Mesodermal cell (in vitro differentiated cells): Measurements from ENCODE around the gene CCDC92.

ENCODE experiments used
- H3K27ac ChIP-seq: 2 replicates; pipeline ENCODE4 v1.7.0; 2013; ENCODE audit warnings: mild to moderate bottlenecking, low read depth, low read length, moderate library complexity; ENCODE audit not compliant: severe bottlenecking
- H3K36me3 ChIP-seq: 2 replicates; pipeline ENCODE4 v1.7.1; 2013; ENCODE audit warnings: mild to moderate bottlenecking, low read length, moderate library complexity; ENCODE audit not compliant: control insufficient read depth, insufficient read depth
- H3K4me1 ChIP-seq: one replicate; pipeline ENCODE4 v1.7.1; 2013; ENCODE audit warnings: mild to moderate bottlenecking, low read length; ENCODE audit not compliant: insufficient read depth, control insufficient read depth, poor library complexity, severe bottlenecking
- H3K4me3 ChIP-seq: 2 replicates; pipeline ENCODE4 v1.7.0; 2013; ENCODE audit warnings: low read length, control low read depth, mild to moderate bottlenecking; ENCODE audit not compliant: insufficient read depth, poor library complexity, severe bottlenecking; ENCODE audit errors: extremely low read depth
- H3K9me3 ChIP-seq: 2 replicates; pipeline ENCODE4 v1.7.1; 2013; ENCODE audit warnings: mild to moderate bottlenecking, low read length, moderate library complexity; ENCODE audit not compliant: control insufficient read depth
- WGBS, 2 experiments: methylation state at CpG; one replicate each; pipeline ENCODE4 v1.1.5; 2013; ENCODE audit warnings: missing lambda C conversion rate in 2 of 2; ENCODE audit not compliant: insufficient coverage in 2 of 2; 5-methylcytosine and 5-hydroxymethylcytosine counted together

CCDC92 gene

GRCh38 chr12:124002021-124002644 lies 29.5 kb upstream of the CCDC92 start:
- H3K36me3 ChIP-seq: peaks cover 80% of the 10 kb centered on the region
- H3K27ac ChIP-seq: no peak overlapping the region
- 94 to 98% methylated on average over 5 to 6 of the region's 6 CpGs for WGBS, 2 experiments

DNA sequence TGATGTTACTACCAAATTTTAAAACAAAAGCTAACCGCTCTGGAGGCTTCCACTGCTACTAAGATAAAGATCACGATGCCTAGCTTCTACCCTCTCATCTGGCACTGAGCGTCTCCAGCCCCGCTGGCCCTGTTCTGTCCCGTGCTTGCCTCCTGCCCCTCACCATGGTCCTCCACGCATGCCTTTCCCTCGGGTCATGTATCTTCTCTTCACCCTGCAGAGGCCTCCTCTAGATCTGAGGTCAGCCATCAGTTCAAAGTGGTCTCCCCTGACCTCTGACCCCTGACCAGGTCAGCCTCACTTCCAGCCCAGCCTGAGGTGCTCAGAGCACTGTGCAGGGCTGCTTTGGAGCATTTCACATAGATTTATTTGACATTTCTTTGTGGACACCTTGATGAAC lies 28.7 kb upstream of the CCDC92 start:
- 98% methylated on average over 5 to 6 of the region's 7 CpGs for WGBS, 2 experiments
- Histone ChIP-seq H3K4me1 (peaks cover 18% of the 10 kb centered on the region), H3K27ac (no peak overlapping the region)

More at GRCh38 chr12:124002021-124002644, 29.5 kb upstream of the CCDC92 start:
- peaks cover 10% of the 10 kb centered on the region for H3K4me1 ChIP-seq
- H3K9me3 ChIP-seq: no peaks in the 10 kb centered on the region
- H3K4me3 ChIP-seq: no peak overlapping the region

GRCh38 chr12:124000111-124000510 lies 27.5 kb upstream of the CCDC92 start:
- H3K27ac ChIP-seq: no peak overlapping the region
- H3K4me3 ChIP-seq: no peak overlapping the region
- H3K9me3 ChIP-seq: no peaks in the 10 kb centered on the region
- H3K4me1 ChIP-seq: peaks cover 27% of the 10 kb centered on the region
- peaks cover 76% of the 10 kb centered on the region for H3K36me3 ChIP-seq
- WGBS, 2 experiments: 73 to 89% methylated on average over 4 to 5 of the region's 5 CpGs

More for the DNA sequence above, 28.7 kb upstream of the CCDC92 start:
- no peak overlapping the region for H3K4me3 ChIP-seq
- peaks cover 83% of the 10 kb centered on the region for H3K36me3 ChIP-seq
- no peaks in the 10 kb centered on the region for H3K9me3 ChIP-seq

DNA sequence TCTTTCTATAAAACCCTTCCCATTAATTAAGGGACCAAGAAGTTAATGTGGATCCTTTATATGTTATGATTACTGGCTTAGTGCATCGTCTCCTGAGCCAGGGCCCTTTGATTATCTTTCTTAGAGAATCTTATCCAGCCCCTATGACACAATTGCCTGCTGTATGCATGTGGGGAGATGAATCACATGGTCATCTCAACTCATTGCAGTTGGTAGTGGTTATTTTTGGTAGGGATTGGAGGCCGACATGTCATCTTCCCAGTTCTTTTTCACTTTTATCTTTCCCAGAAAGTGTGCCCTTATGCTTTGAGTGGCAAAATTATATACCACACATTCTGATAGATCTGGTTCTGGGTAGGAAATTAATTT lies 26.3 kb upstream of the CCDC92 start:
- WGBS, 2 experiments: no CpG with 5 or more reads among the region's 2 CpGs

GRCh38 chr12:123998344-123998990 lies 25.8 kb upstream of the CCDC92 start:
- 100% methylated on average over 1 of the region's 2 CpGs; no CpG with 5 or more reads in 1 of the 2 experiments for WGBS, 2 experiments
- H3K4me1 ChIP-seq: peaks cover 27% of the 10 kb centered on the region

More for the DNA sequence above, 26.3 kb upstream of the CCDC92 start:
- Histone ChIP-seq H3K27ac (peak overlapping the region; percentile 11), H3K36me3 (peaks cover 74% of the 10 kb centered on the region), H3K9me3 (no peaks in the 10 kb centered on the region), H3K4me1 (peaks cover 27% of the 10 kb centered on the region), H3K4me3 (no peak overlapping the region)

GRCh38 chr12:123997908-123998307 lies 25.3 kb upstream of the CCDC92 start:
- Histone ChIP-seq H3K36me3 (peaks cover 75% of the 10 kb centered on the region), H3K4me3 (no peak overlapping the region), H3K27ac (peak overlapping the region; percentile 72), H3K4me1 (peaks cover 27% of the 10 kb centered on the region), H3K9me3 (no peaks in the 10 kb centered on the region)
- 95 to 96% methylated on average over 3 to 4 of the region's 5 CpGs for WGBS, 2 experiments

More at GRCh38 chr12:123998344-123998990, 25.8 kb upstream of the CCDC92 start:
- Histone ChIP-seq H3K36me3 (peaks cover 74% of the 10 kb centered on the region), H3K9me3 (no peaks in the 10 kb centered on the region), H3K27ac (peak overlapping the region; percentile 11), H3K4me3 (no peak overlapping the region)

GRCh38 chr12:123997033-123997822 lies 24.6 kb upstream of the CCDC92 start:
- peaks cover 27% of the 10 kb centered on the region for H3K4me1 ChIP-seq
- H3K4me3 ChIP-seq: no peak overlapping the region
- peaks cover 76% of the 10 kb centered on the region for H3K36me3 ChIP-seq
- WGBS, 2 experiments: 92 to 100% methylated on average over 1 to 2 of the region's 6 CpGs
- H3K27ac ChIP-seq: peak overlapping the region; percentile 72
- H3K9me3 ChIP-seq: no peaks in the 10 kb centered on the region

DNA sequence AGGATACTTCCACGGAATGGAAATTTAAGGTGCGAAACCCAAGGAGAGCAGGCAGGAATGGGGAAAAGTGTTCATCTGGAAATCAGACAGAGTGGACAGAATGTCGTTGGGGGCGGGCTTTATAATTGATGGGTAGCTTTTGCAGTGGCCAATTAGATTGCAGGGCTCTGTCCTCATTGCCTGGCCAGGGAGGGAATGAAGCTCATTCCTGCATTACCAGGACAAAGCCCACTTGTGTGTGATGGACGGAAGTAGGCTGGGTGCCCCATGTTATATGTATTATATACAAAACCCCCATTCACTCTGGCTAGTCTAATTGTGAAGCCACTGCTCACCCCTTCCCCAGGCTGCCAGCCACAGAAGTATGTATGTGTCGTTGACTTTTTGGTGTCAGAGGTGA lies 23.9 kb upstream of the CCDC92 start:
- no peaks in the 10 kb centered on the region for H3K9me3 ChIP-seq
- WGBS, 2 experiments: 89 to 95% methylated on average over 3 to 4 of the region's 6 CpGs
- peaks cover 27% of the 10 kb centered on the region for H3K4me1 ChIP-seq
- no peak overlapping the region for H3K4me3 ChIP-seq
- H3K27ac ChIP-seq: peak overlapping the region; percentile 72
- peaks cover 76% of the 10 kb centered on the region for H3K36me3 ChIP-seq

GRCh38 chr12:123995023-123995748 lies 22.6 kb upstream of the CCDC92 start:
- H3K9me3 ChIP-seq: no peaks in the 10 kb centered on the region
- H3K36me3 ChIP-seq: peaks cover 71% of the 10 kb centered on the region
- peaks cover 40% of the 10 kb centered on the region for H3K4me1 ChIP-seq
- H3K4me3 ChIP-seq: no peak overlapping the region
- WGBS, 2 experiments: 80 to 94% methylated on average over 4 of the region's 7 CpGs
- H3K27ac ChIP-seq: no peak overlapping the region

DNA sequence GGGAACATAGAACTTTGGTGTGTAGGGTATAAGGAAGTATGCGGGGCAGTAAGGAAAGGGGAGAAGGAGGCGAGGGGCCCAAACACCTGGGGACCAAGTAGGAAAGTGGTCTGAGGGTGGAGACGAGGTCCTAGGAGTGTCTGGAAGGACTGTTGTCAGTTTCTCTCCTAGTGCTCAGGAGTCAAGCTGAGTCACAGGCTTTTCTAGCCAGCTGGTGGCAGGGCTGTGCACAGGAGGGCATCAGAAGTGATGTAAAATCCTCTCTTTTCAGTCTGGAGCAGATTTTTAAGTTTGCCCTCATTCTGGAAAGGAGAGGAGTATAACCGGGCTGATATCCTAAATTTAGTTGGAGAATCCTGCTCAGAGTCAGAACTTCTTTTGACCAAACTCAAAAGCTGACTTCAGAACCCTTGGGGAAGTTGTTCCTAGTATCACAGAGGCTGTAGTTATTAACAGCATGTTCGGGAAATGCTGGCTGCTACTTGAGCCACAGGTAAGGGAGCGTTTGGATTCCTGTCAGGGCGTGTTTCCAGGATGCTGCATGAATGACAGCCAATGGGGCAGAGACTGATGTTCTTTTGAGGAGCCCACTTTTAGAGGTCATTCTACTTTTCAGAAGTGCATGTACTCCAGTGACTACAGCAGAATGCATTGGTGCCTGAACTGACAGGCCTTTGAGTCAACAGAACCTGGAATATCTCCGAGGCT lies 19.6 kb upstream of the CCDC92 start:
- Histone ChIP-seq H3K9me3 (no peaks in the 10 kb centered on the region), H3K4me3 (no peak overlapping the region), H3K36me3 (peaks cover 72% of the 10 kb centered on the region), H3K27ac (no peak overlapping the region), H3K4me1 (peaks cover 37% of the 10 kb centered on the region)
- 92 to 100% methylated on average over 6 to 8 of the region's 8 CpGs for WGBS, 2 experiments
